ENCODE measurements around the gene TMPRSS13.
"Not testable (repeated sequence)": the region's sequence is repeated elsewhere in the genome, so short reads cannot be mapped to it uniquely, and the experiment has no call there.

The TMPRSS13 gene

GRCh38 chr11:117950301-117950700 lies 21.1 kb upstream of the TMPRSS13 start:
- no peak for DNase-seq

GRCh38 chr11:117949062-117949461 lies 19.9 kb upstream of the TMPRSS13 start:
- DNase-seq, result no peak

GRCh38 chr11:117948466-117948865 lies 19.3 kb upstream of the TMPRSS13 start:
- DNase-seq, result not testable (repeated sequence)

- DNase-seq, result not testable (repeated sequence)
Observed at GRCh38 chr11:117947751-117948150, 18.5 kb upstream of the TMPRSS13 start.

- DNase-seq, result peak; percentile 87
Observed at GRCh38 chr11:117946842-117947526, 17.8 kb upstream of the TMPRSS13 start.

GRCh38 chr11:117946156-117946841 lies 17.1 kb upstream of the TMPRSS13 start:
- DNase-seq, result no peak

GRCh38 chr11:117945047-117945810 lies 16.0 kb upstream of the TMPRSS13 start:
- DNase-seq, result no peak

GRCh38 chr11:117944554-117944953 lies 15.4 kb upstream of the TMPRSS13 start:
- DNase-seq, result no peak

- no peak for DNase-seq
Observed at GRCh38 chr11:117941976-117942654, 12.9 kb upstream of the TMPRSS13 start.

- DNase-seq, result no peak
Observed at GRCh38 chr11:117941163-117941707, 12.0 kb upstream of the TMPRSS13 start.

- DNase-seq, result no peak
Observed at GRCh38 chr11:117940736-117941135, 11.5 kb upstream of the TMPRSS13 start.

GRCh38 chr11:117936973-117937372 lies 7.8 kb upstream of the TMPRSS13 start:
- DNase-seq, result no peak

- DNase-seq, result no peak
Observed at GRCh38 chr11:117934526-117935307, 5.5 kb upstream of the TMPRSS13 start.

- DNase-seq, result no peak
Observed at GRCh38 chr11:117933930-117934329, 4.7 kb upstream of the TMPRSS13 start.

GRCh38 chr11:117933475-117933874 lies 4.3 kb upstream of the TMPRSS13 start:
- DNase-seq, result no peak

GRCh38 chr11:117932947-117933346 lies 3.7 kb upstream of the TMPRSS13 start:
- no peak for DNase-seq

GRCh38 chr11:117932426-117932825 lies 3.2 kb upstream of the TMPRSS13 start:
- no peak for DNase-seq

- no peak for DNase-seq
Observed at GRCh38 chr11:117931971-117932370, 2.8 kb upstream of the TMPRSS13 start.

GRCh38 chr11:117931331-117931950 lies 2.2 kb upstream of the TMPRSS13 start:
- DNase-seq, result no peak

GRCh38 chr11:117930668-117931330 lies 1.6 kb upstream of the TMPRSS13 start:
- no peak for DNase-seq

Data from left hindlimb (tissue), 1 donor.